ENCODE measurements around the gene TRIM54. TPM values are rescaled to one million over a fixed set of nuclear protein-coding genes. Genes with fewer than 3 reads are reported as not detected.

TRIM54 gene
- total RNA-seq, 1 donor from 2014 or later = not detected

DNA sequence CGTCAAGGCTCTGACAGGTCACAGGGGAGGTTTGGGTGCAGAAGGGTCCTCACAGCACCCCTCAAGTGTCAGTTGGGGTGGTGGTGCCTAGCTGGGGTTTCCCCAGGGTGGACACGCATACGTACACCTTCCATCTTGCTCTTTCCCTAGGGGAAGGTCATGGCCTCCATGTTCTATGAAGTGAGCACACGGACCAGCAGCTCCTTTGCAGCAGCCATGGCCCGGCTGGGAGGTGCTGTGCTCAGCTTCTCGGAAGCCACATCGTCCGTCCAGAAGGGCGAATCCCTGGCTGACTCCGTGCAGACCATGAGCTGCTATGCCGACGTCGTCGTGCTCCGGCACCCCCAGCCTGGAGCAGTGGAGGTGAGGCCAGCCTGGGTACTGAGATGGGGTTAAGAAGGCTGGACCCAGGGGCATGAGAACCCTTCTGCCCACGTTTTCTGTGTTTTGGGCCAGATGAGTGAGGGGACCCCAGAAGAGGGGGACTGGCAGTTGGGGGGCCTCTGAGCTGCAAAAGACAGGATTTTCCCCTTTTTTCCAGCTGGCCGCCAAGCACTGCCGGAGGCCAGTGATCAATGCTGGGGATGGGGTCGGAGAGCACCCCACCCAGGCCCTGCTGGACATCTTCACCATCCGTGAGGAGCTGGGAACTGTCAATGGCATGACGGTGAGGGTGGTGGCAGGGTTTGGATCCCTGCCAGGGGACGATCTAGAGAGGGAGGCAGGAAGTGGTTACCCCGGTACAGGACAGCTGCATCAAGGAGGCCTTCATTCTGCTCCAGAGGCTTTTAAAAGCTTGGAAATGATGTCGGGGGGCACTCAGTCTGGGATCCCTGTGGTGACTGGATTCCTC is 40.2 kb upstream of the TRIM54 start:
- no peak overlapping the region for H3K4me2 ChIP-seq
- H3K9ac ChIP-seq = no peak overlapping the region
- no peak for DNase-seq (ENCODE audit: low spot score)
- TF ChIP-seq, protein P1, sequence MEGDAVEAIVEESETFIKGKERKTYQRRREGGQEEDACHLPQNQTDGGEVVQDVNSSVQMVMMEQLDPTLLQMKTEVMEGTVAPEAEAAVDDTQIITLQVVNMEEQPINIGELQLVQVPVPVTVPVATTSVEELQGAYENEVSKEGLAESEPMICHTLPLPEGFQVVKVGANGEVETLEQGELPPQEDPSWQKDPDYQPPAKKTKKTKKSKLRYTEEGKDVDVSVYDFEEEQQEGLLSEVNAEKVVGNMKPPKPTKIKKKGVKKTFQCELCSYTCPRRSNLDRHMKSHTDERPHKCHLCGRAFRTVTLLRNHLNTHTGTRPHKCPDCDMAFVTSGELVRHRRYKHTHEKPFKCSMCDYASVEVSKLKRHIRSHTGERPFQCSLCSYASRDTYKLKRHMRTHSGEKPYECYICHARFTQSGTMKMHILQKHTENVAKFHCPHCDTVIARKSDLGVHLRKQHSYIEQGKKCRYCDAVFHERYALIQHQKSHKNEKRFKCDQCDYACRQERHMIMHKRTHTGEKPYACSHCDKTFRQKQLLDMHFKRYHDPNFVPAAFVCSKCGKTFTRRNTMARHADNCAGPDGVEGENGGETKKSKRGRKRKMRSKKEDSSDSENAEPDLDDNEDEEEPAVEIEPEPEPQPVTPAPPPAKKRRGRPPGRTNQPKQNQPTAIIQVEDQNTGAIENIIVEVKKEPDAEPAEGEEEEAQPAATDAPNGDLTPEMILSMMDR (IDR thresholded peaks at IDR 0.05) = no peak
- no peak for TF ChIP-seq EZH2phosphoT487 (IDR thresholded peaks at IDR 0.05)
- no peak for TF ChIP-seq EZH2 (IDR thresholded peaks at IDR 0.05)
- H3F3A ChIP-seq (ENCODE audit: low read depth) = peaks cover 18% of the 10 kb centered on the region
- Mint-ChIP-seq H3K36me3 (peaks cover 21% of the 10 kb centered on the region), H3K4me3 (no peak overlapping the region), H3K9me3 (no peaks in the 10 kb centered on the region), H3K27me3 (ENCODE audit: insufficient read depth, low read depth) (no peaks in the 10 kb centered on the region), H3K4me1 (no peaks in the 10 kb centered on the region), H3K27ac (no peak overlapping the region)
- no peaks in the 10 kb centered on the region for H3K4me1 ChIP-seq
- no peaks in the 10 kb centered on the region for H3K36me3 ChIP-seq
- H3K27me3 ChIP-seq = no peaks in the 10 kb centered on the region
- H3K27ac ChIP-seq = no peak overlapping the region
- H3K79me2 ChIP-seq (ENCODE audit: low read depth) = no peaks in the 10 kb centered on the region
- no peaks in the 10 kb centered on the region for H3K9me3 ChIP-seq (ENCODE audit: low read depth)
- H4K20me1 ChIP-seq (ENCODE audit: low read depth) = no peaks in the 10 kb centered on the region
- H3K4me3 ChIP-seq = no peak overlapping the region
- H2AFZ ChIP-seq (replicated peaks) = no peak overlapping the region

DNA sequence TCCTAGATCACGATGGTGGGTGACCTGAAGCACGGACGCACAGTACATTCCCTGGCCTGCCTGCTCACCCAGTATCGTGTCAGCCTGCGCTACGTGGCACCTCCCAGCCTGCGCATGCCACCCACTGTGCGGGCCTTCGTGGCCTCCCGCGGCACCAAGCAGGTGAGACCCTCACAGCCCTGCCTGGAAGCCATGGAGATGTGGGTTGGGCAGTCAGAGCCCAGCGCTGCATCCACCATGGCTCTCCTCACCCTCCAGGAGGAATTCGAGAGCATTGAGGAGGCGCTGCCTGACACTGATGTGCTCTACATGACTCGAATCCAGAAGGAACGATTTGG is 39.6 kb upstream of the TRIM54 start:
- Mint-ChIP-seq H3K4me3 (no peak overlapping the region), H3K27ac (no peak overlapping the region), H3K36me3 (peaks cover 17% of the 10 kb centered on the region), H3K4me1 (no peaks in the 10 kb centered on the region), H3K9me3 (no peaks in the 10 kb centered on the region), H3K27me3 (ENCODE audit: insufficient read depth, low read depth) (peaks cover under 1% of the 10 kb centered on the region)
- Histone ChIP-seq H3K4me3 (no peak overlapping the region), H3K4me2 (no peak overlapping the region), H3F3A (ENCODE audit: low read depth) (peaks cover 18% of the 10 kb centered on the region), H3K27ac (no peak overlapping the region), H2AFZ (replicated peaks) (no peak overlapping the region), H3K79me2 (ENCODE audit: low read depth) (no peaks in the 10 kb centered on the region), H3K27me3 (no peaks in the 10 kb centered on the region), H4K20me1 (ENCODE audit: low read depth) (no peaks in the 10 kb centered on the region), H3K9ac (no peak overlapping the region), H3K36me3 (no peaks in the 10 kb centered on the region), H3K4me1 (no peaks in the 10 kb centered on the region), H3K9me3 (ENCODE audit: low read depth) (no peaks in the 10 kb centered on the region)
- TF ChIP-seq EZH2 (IDR thresholded peaks at IDR 0.05) (no peak), EZH2phosphoT487 (IDR thresholded peaks at IDR 0.05) (no peak)
- TF ChIP-seq, protein P1 (IDR thresholded peaks at IDR 0.05) = no peak
- no peak for DNase-seq (ENCODE audit: low spot score)

DNA sequence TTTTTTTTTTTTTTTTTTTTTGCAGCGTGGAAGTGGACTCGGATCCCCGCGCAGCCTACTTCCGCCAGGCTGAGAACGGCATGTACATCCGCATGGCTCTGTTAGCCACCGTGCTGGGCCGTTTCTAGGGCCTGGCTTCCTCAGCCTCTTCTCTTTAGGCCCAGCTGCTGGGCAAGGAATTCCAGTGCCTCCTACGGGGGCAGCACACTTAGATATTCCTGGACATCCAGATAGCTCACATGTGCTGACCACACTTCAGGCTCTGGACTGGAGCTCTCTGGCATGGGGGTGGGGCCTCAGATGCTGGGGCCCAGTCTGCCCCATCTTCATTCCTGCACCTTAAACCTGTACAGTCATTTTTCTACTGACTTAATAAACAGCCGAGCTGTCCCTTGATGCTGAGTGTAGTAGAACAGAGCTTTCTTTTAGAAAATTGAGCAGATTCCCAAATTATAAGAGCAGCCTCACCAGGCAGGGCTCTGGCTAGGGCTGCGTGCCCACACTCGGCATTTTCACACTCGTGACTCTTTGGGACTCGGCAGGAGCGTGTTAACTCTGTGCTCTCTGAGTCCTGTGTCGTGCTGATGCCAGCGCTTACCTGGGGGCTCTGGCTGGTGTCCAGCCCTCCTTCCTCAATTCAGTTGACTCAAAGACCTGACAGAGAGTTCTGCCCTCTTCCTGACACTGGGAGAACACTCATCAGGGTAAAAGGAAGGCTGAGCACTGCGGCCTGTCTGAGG is 38.7 kb upstream of the TRIM54 start:
- H3K36me3 ChIP-seq = no peaks in the 10 kb centered on the region
- H3K4me3 ChIP-seq = no peak overlapping the region
- Mint-ChIP-seq H3K9me3 (no peaks in the 10 kb centered on the region), H3K27me3 (ENCODE audit: insufficient read depth, low read depth) (peaks cover 4% of the 10 kb centered on the region), H3K4me3 (no peak overlapping the region), H3K4me1 (no peaks in the 10 kb centered on the region), H3K36me3 (peaks cover 17% of the 10 kb centered on the region), H3K27ac (no peak overlapping the region)
- no peak overlapping the region for H3K9ac ChIP-seq
- H3K27ac ChIP-seq = no peak overlapping the region
- no peak overlapping the region for H3K4me2 ChIP-seq
- H3K9me3 ChIP-seq (ENCODE audit: low read depth) = no peaks in the 10 kb centered on the region
- no peaks in the 10 kb centered on the region for H3K27me3 ChIP-seq
- no peak overlapping the region for H2AFZ ChIP-seq (replicated peaks)
- peaks cover 18% of the 10 kb centered on the region for H3F3A ChIP-seq (ENCODE audit: low read depth)
- H3K4me1 ChIP-seq = no peaks in the 10 kb centered on the region
- H4K20me1 ChIP-seq (ENCODE audit: low read depth) = no peaks in the 10 kb centered on the region
- no peak for DNase-seq (ENCODE audit: low spot score)
- H3K79me2 ChIP-seq (ENCODE audit: low read depth) = no peaks in the 10 kb centered on the region
- no peak for TF ChIP-seq EZH2 (IDR thresholded peaks at IDR 0.05)
- no peak for TF ChIP-seq EZH2phosphoT487 (IDR thresholded peaks at IDR 0.05)
- TF ChIP-seq, protein P1 (IDR thresholded peaks at IDR 0.05) = no peak

Data from neural progenitor cell (in vitro differentiated cells).